SW 1271 (cell line): ENCODE measurements around the gene TBX5.

ENCODE experiments used
- DNase-seq, 2 experiments: peaks; one replicate each; lab custom pipeline; 2025; lab: John Stamatoyannopoulos, UW

TBX5 gene

GRCh38 chr12:114404926-114405518 lies 922 bp downstream of the TBX5 start:
- DNase-seq = no peak

DNA sequence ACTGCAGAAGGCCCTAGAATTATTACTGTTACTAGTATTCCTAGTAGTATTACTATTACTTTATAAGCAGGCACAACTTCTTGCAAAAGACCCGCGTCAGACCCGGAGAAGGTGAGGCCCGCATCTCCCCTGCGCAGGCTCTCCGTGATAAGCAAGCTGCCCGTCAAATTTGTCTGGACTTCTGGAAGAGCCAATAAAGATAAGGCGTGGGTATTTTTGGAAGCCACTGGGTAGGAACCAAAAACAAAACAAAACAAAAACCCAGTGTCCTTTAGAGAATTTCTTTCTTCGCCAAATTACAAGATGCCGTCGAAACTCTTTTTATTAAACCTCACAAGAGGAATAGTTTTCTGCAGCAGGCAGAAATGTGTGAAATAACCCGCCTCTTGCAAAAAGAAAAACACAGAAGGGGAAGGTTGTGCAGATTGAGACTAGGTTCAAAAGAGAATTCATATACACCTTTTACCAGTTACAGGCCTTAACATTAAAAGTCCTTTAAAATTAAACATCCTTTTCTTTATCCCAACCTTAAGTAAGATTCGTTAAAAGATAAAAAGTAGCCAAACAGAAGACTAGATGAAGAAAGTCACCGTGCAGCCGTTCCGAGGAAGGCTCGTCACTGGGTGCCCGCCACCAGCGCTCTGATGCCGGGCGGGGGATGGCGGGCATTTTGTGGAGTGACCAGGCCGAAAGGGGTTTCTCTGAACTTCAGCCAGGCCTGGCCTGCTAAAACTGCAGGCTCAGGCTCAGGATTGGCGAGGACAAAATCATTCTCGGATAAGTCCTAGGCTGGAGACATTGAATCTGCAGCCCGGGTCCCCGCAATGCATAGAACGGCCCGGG lies 1.6 kb downstream of the TBX5 start:
- DNase-seq = no peak

DNA sequence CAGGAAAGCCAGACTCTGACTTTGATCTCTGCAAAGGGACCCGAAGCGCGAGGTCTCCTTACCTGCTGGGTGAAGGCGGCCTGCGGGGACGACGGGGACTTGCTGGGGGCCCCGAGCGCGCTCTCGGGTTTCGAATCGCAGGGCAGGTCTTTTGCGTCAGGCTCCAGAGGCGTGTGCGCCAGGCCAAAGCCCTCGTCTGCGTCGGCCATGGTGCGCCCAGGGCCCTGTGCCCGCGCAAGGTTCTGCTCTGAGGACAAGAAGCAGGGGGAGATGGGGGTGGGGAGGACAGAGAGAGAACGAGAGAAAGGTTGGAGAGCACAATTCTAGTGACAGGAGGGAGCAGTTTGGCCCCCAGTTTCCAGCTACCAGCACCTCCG lies 2.3 kb downstream of the TBX5 start:
- DNase-seq = no peak

DNA sequence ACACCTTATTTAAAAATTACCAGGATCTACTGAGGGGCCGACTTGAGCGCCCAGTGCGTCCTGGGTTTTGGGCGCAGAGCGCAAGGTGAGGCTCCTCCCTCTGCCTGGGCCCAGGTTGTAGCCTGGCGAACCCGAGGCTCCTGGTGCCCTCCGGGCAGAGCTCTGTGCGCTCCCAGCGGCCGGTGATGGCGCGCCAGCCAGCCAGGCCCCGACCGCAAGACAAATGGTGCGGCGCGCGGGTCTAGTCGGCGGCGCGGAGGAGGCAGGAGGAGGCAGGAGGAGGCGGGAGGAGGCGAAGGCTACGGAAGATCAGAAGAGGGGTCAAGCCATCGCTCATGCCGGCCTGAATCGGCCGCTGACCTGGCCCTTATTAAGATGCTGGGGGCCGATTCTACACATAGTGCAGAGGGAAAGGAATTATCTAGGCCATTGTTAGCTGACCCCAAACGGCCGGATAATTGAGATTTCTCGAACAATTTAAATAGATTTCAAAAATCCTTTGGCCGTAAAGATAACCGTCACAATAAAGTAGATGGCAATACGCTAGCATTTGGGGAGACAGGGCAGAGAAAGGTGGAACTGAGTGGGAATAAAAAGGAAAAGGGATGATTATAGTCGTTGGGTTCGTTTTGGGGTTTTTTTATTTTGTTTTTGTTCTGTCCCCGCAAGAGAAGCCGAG lies 2.8 kb downstream of the TBX5 start:
- no peak for DNase-seq

- no peak for DNase-seq
Observed at GRCh38 chr12:114402084-114402717, 3.7 kb downstream of the TBX5 start.

GRCh38 chr12:114401328-114402083 lies 4.4 kb downstream of the TBX5 start:
- DNase-seq = no peak

- no peak for DNase-seq
Observed at GRCh38 chr12:114400925-114401324, 5.0 kb downstream of the TBX5 start.

DNA sequence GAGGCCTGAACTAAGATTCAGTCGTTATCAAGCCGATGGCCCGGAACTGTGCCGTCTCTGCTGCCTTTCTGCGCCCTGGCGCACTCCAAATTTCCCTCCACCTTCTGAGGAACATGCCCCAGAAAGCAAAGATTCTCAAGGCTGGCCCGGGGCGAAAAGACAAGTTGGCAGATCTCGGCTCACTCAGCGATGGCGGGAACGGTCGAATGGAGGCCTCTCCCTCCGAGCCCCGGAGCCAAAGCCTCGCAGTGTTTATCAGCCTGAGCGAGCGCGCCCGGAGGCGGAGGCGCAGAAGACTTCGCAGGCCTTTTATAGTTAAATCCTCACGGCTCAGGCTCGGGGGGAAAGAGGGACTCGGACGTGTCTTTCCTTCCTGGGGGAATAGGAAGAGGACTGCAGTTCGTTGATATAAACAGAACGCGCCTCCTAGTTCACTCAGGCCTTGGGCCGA lies 5.6 kb downstream of the TBX5 start:
- DNase-seq = no peak

- DNase-seq = no peak
Observed at GRCh38 chr12:114399664-114400211, 6.2 kb downstream of the TBX5 start.

DNA sequence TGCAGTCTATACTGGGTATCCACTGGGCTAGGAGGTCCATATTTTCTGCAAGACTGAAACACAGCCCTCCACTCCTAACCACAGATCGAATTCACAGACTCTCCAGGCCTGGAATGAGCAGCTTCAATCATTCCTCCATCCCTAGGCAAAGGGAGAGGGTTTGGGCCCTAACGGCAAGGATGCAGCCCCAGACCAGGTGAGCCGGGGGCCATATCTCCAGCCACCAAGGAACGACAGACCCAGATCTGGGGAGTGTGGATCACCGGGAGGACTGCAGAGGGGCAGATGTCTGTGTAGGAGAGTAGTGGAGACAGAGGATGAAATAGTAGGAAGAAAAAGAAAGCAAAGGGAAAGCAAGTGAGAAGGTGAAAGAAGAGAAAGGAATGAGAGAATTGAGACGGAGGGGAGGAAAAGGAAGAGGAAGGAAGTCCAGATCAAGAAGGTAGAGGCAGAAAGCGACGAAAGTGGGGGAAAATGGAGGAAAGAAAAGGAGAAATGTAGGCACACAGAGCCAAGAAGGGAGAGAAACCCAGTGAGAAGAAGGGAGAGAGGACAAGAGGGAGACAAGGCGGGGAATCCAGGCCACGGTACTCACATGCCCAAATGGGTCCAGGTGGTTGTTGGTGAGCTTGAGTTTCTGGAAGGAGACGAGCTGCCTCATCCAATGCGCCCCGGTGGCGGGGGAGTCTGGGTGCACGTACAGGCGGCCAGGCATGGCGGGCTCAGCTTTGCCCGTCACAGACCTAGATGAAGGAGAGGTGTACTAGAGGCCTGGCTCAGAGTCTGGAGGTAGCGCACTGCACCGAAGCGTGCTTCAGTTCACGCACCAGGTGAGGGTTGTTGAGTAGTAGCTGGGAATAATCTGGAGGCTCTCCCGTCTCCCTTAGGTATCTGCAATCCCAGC lies 7.7 kb downstream of the TBX5 start:
- DNase-seq = no peak

GRCh38 chr12:114396869-114397719 lies 8.8 kb downstream of the TBX5 start:
- no peak for DNase-seq

DNA sequence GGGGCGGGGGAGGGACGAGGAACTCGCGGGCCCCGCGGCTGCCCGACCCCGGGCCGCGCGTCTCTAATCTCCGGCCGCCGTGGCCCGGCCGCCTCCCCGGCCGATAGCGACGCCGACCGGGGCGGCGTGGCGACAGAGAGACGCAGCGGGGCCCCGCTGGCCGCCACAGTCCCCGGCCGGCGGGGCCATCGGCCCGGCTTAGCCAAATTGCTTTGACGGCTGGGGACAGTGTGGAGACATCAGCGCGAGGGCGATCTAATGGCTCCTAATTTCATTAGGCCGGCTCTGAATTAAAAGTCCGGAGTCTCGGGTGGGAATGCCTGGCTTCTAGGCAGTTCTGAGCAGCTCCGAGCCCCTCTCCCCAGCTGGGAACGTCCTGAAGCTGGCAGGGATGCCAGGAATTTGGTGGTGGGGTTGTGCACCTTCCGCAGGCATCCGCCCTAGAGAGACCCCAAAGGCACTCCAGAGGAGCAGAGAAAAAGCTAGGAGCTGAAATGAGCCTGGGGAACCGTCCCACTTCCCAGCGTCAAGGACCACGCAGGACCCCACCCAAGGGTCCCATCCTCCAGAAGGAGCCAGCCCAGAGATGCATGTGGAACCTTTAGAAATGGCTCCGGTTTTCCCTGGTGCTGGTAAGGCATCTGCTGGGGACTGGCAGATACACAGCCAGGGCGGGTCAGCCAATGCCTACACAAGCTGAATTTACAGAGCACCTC lies 9.6 kb downstream of the TBX5 start:
- no peak for DNase-seq

GRCh38 chr12:114395755-114396152 lies 10.2 kb downstream of the TBX5 start:
- no peak for DNase-seq

DNA sequence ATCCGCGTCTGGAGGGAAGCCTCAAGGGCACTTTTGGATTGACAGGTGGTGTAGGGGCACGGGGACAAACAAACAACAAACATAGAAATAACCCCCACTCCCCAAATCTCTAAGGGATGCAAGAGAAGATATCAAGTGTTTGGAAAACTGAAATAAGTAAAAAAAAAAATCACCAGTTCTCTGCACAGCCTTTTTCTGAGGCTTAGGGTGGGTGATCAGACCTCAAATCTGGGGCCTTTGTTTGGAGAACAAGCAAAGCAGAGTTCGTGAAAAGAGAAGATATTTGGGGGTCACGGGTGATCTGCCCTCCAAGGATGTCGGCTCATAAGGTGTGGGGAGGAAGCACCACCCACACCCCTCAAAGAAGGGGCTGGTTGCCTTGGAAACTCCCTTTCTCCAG lies 10.7 kb downstream of the TBX5 start:
- no peak for DNase-seq

GRCh38 chr12:114393569-114393968 lies 12.4 kb downstream of the TBX5 start:
- DNase-seq = no peak

GRCh38 chr12:114392909-114393308 lies 13.0 kb downstream of the TBX5 start:
- no peak for DNase-seq

DNA sequence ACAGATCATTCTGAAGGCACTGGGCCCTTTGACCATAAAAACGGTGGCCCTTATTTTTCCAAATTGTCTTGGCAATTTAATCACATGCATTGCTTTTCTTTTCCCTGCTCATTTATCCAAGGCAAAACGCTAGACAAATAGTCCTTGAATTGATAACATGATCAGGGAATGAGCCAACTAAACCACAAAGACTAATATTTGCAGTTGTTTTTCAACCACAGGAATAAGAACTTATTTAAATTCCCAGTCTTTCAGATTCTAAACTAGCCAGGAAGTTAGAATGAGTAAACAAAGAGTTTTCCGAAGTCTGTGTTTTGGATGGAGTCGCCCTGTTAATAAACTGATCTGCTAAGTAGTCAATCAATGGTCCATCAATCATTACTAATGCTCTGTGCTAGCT lies 14.9 kb downstream of the TBX5 start:
- DNase-seq = no peak

DNA sequence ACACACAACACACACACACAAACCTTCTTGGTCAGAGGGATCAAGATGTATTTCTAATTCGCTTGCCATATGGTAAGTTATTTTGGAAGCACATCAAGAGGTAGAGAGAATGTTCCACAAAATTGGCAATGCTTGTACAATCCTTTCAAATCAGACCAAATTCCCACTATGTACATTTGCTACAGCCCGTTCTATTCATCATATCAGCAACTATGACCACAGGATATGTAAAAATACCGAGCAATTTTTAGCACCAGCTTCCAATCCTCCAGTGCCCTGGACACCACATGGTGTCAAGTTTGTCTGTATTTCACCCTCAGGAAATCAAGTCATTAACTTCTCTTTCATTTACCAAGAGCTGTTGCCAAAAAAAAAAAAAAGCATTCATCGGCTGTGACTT lies 21.2 kb downstream of the TBX5 start:
- no peak for DNase-seq

DNA sequence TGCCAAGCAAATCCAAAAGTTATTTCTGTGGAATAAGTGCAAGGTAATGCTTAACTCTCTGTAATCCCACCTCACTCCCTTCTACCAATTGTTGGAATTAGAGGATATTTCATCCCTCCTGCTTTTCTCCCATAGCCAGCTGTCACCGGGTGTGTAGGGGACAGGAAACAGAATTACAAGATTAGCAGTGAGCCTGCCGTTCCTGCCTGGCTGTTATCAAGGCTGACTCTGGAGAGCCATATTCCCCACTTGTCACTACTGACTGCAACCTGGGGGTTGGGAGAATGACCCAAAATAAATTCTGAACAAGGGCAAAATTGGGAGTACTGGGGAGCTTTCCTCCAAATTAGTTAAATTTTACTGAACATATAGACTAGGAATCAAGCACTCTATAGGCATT lies 24.8 kb downstream of the TBX5 start:
- DNase-seq = no peak
